ENCODE measurements around the gene CD7.

The CD7 gene

DNA sequence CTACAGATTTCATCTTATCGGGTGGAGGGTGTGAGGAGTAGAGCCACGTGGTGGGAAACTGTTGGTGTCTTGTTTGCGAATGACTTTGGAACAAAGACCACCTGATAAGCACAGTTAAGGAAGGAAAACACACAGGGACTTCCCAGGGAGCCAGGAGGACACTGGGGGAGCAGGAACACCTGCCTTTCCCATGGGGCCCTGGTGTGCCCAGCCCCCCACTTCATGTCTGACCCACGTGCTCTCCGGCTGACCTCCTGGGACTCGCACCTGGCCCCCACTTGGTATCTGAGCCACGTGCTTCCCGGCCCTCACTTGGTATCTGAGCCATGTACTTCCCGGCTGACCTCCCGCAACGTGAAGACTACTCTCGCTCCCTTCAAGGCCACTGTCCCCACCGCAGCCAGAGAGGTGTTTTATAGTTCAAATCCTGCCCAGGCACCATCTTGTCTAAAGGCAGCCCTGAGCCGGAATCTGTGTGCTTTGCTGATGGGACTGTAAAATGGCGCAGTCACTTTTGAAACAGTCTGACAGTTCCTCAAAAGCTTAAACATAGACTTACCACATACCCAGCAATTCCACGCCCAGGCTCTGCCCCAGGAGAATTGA lies 38.5 kb downstream of the CD7 start:
- TF ChIP-seq, protein P1, sequence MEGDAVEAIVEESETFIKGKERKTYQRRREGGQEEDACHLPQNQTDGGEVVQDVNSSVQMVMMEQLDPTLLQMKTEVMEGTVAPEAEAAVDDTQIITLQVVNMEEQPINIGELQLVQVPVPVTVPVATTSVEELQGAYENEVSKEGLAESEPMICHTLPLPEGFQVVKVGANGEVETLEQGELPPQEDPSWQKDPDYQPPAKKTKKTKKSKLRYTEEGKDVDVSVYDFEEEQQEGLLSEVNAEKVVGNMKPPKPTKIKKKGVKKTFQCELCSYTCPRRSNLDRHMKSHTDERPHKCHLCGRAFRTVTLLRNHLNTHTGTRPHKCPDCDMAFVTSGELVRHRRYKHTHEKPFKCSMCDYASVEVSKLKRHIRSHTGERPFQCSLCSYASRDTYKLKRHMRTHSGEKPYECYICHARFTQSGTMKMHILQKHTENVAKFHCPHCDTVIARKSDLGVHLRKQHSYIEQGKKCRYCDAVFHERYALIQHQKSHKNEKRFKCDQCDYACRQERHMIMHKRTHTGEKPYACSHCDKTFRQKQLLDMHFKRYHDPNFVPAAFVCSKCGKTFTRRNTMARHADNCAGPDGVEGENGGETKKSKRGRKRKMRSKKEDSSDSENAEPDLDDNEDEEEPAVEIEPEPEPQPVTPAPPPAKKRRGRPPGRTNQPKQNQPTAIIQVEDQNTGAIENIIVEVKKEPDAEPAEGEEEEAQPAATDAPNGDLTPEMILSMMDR (IDR thresholded peaks at IDR 0.05; ENCODE audit: insufficient read depth, low read length, missing control alignments), result no peak
- POLR2A ChIA-PET, result no interaction called here
- no peak overlapping the region for H3K4me3 ChIP-seq (ENCODE audit: low read depth, low read length)
- CTCF ChIA-PET, result no interaction called here
- DNase-seq (ENCODE audit: low read depth, low spot score), result no peak

DNA sequence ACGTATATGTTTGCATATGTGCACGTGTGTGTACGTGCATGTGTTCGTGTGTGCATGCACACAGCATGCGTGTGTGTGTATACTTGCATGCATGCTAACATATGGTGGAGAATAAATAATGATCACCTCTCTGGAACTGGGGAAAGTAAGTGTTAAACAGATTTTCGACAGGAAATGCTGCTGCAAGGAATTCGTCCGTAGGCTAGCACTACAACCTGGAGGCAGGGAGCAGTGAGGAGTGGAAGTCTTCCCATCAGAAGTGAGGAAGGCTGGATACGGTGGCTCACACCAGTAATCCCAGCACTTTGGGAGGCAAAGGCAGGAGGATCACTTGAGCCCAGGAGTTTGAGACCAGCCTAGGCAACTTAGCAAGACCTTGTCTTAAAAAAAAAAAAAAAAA lies 39.1 kb downstream of the CD7 start:
- TF ChIP-seq, protein P1 (IDR thresholded peaks at IDR 0.05; ENCODE audit: insufficient read depth, low read length, missing control alignments), result no peak
- no peak for DNase-seq (ENCODE audit: low read depth, low spot score)
- no peak overlapping the region for H3K4me3 ChIP-seq (ENCODE audit: low read depth, low read length)
- ChIA-PET POLR2A (no interaction called here), CTCF (no interaction called here)

DNA sequence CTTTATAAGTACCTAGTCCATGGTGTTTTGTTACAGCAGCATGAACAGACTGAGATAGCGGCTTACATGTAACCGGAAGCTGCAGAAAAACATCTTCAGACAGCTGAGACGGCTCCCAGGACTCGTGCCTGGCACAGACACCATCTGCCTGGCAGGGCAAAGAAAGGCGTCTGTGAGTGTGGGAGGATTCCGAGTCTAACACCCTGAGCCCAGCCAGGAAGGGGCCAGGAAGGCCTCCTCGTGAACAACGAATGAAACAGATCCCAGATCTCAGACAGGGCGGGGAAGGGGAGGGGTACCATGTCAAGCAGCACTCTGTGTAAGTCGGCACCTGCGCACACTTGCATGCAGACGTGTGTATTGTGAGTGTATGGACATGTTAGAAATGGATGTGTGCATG lies 39.6 kb downstream of the CD7 start:
- DNase-seq (ENCODE audit: low read depth, low spot score), result no peak
- TF ChIP-seq, protein P1 (IDR thresholded peaks at IDR 0.05; ENCODE audit: insufficient read depth, low read length, missing control alignments), result no peak
- POLR2A ChIA-PET, result no interaction called here
- no peak overlapping the region for H3K4me3 ChIP-seq (ENCODE audit: low read depth, low read length)
- CTCF ChIA-PET, result no interaction called here

DNA sequence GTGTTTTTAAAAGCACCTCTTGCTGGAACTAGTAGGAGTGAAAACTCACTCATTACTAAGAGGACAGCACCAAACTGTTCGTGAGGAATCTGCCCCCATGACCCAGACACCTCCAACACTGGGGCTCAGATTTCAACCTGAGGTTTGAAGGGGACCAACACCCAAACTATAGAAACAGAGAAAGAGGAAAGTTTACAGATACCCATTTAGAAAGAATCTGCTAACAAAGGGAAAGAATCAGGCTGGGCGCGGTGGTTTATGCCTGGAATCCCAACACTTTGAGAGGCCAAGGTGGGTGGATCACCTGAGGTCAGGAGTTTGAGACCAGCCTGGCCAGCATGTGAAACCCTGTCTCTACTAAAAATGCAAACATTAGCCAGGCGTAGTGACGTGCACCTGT lies 40.5 kb downstream of the CD7 start:
- POLR2A ChIA-PET, result no interaction called here
- TF ChIP-seq, protein P1 (IDR thresholded peaks at IDR 0.05; ENCODE audit: insufficient read depth, low read length, missing control alignments), result no peak

DNA sequence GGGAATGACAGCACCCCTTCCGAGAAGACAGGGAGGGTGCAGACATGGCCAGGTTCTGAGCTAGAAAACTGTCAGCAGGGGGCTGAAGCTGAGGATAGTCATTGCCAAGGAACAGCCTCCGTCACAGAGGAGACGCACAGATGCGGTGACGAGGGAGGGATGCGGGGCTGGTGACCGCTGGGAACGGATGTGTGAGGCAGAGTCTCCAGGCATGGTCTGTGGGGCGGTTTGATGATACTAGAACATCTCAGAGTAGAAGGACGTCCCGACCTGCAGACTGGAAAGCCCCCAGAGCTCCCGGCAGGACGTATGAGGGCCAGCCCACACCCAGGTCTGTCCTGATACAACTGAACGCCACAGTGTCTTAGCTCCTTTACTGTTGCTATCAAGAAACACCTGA lies 42.1 kb downstream of the CD7 start:
- TF ChIP-seq, protein P1 (IDR thresholded peaks at IDR 0.05; ENCODE audit: insufficient read depth, low read length, missing control alignments), result no peak
- ChIA-PET POLR2A (no interaction called here), CTCF (interaction anchor here (0.9 to 1.2 kb wide), 3 partner anchors 9 to 76 kb away, joined by 4 to 5 read pairs (median 4); no protein-coding TSS in a partner anchor)
- no peak overlapping the region for H3K4me3 ChIP-seq (ENCODE audit: low read depth, low read length)
- no peak for DNase-seq (ENCODE audit: low read depth, low spot score)

More for the DNA sequence above, 40.5 kb downstream of the CD7 start:
- DNase-seq (ENCODE audit: low read depth, low spot score), result no peak
- CTCF ChIA-PET, result no interaction called here
- no peak overlapping the region for H3K4me3 ChIP-seq (ENCODE audit: low read depth, low read length)

DNA sequence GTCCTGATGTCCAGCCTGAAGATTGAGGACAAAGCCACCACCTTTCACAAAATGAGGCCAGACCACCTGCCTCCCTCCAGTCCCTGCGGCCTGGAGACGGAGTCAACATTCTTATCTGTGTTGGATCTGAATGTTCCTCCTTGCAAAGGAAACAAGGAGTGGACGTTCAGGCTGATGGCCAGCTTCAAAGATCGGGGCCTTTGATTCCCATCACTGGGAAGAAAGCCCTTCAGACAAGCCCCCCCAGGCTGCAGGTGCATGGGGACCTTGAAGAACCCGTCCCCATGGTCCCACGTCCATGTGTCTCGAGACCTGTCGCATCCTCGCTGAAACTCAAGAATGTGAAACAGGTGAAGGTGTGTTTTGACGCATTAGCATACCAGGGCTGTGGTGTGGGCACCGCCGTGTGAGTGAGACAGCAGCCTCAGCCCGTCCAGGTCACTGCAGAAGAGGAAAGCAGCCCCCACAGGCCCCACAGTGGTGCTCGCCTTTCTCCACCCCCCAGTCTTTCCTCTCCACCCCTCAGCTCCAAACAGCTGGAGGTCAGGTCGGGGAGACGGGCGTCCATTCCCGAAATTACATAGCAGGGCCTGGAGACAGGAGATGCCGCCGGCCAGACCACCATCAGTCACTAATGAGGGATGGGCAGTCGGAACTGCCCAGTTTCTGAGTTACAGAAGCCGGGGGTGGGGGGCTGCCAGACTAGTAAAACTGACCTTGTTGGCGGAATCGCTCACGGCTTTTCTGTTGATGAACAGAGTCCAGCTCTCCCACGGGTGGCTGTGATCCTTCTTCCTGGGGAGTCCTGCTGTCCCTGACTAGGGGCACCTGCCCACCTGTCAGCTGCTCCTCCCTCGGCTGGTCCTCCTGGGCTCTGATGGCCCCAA lies 43.0 kb downstream of the CD7 start:
- TF ChIP-seq, protein P1 (IDR thresholded peaks at IDR 0.05; ENCODE audit: insufficient read depth, low read length, missing control alignments), result no peak
- H3K4me3 ChIP-seq (ENCODE audit: low read depth, low read length), result peak overlapping the region; percentile 79

More for the DNA sequence above, 43.0 kb downstream of the CD7 start:
- ChIA-PET POLR2A (interaction anchor here (0.7 to 1.3 kb wide), 3 partner anchors 10 to 80 kb away, joined by 3 to 6 read pairs (median 3); no protein-coding TSS in a partner anchor), CTCF (interaction anchor here (1.2 kb wide), 3 partner anchors 9 to 77 kb away, joined by 3 to 5 read pairs (median 4); no protein-coding TSS in a partner anchor)
- no peak for DNase-seq (ENCODE audit: low read depth, low spot score)

Measured in AG04449 (cell line).